ENCODE data around the gene CLDN20. TPM values are rescaled to one million over a fixed set of nuclear protein-coding genes. Genes with fewer than 3 reads are reported as not detected.
"Not testable (repeated sequence)": the region's sequence is repeated elsewhere in the genome, so short reads cannot be mapped to it uniquely, and the experiment has no call there.

Gene CLDN20, protein sequence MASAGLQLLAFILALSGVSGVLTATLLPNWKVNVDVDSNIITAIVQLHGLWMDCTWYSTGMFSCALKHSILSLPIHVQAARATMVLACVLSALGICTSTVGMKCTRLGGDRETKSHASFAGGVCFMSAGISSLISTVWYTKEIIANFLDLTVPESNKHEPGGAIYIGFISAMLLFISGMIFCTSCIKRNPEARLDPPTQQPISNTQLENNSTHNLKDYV
- not detected for total RNA-seq

- WGBS = 94% methylated on average over 10 of the region's 10 CpGs
- Histone ChIP-seq H3K4me1 (peaks cover 0 to 7% (median 5%) of the 10 kb centered on the region in 4 donors), H3K4me3 (no peak within 1 kb of the TSS), H3K36me3 (peaks cover 0 to 21% (median 15%) of the 10 kb centered on the region in 4 donors), H3K27me3 (no peaks in the 10 kb centered on the region), H3K9me3 (no peaks in the 10 kb centered on the region), H3K27ac (replicated peaks in 1 of 4) (peak within 1 kb of the TSS in 3 of 4 donors; percentile 10 to 22 (median 19))
- DNase-seq (ENCODE audit: extremely low spot score) = no peak
- TF ChIP-seq, protein P1, sequence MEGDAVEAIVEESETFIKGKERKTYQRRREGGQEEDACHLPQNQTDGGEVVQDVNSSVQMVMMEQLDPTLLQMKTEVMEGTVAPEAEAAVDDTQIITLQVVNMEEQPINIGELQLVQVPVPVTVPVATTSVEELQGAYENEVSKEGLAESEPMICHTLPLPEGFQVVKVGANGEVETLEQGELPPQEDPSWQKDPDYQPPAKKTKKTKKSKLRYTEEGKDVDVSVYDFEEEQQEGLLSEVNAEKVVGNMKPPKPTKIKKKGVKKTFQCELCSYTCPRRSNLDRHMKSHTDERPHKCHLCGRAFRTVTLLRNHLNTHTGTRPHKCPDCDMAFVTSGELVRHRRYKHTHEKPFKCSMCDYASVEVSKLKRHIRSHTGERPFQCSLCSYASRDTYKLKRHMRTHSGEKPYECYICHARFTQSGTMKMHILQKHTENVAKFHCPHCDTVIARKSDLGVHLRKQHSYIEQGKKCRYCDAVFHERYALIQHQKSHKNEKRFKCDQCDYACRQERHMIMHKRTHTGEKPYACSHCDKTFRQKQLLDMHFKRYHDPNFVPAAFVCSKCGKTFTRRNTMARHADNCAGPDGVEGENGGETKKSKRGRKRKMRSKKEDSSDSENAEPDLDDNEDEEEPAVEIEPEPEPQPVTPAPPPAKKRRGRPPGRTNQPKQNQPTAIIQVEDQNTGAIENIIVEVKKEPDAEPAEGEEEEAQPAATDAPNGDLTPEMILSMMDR (IDR thresholded peaks at IDR 0.05) = no peak
- TF ChIP-seq POLR2AphosphoS5 (IDR thresholded peaks at IDR 0.05) (no peak), POLR2A (IDR thresholded peaks at IDR 0.05; ENCODE audit: low read depth) (no peak), EP300 (IDR thresholded peaks at IDR 0.05) (no peak)
- intact Hi-C loops (cut with DNase I) = no loop called here
These were observed at the start of gene CLDN20 for GRCh38 chr6:155263373-155264063. Gene CLDN20, plus strand, starts transcription at chr6:155264013. Its CDS starts 11,707 bp downstream, at chr6:155275720.

- Histone ChIP-seq H3K4me1 (peaks cover 0 to 15% (median 8%) of the 10 kb centered on the region in 4 donors), H3K27ac (replicated peaks in 1 of 4) (peak overlapping the region in 3 of 4 donors; percentile 48 to 68 (median 57))
- WGBS = 90% methylated on average over 4 of the region's 4 CpGs
These were observed 47.9 kb upstream of the CLDN20 start for GRCh38 chr6:155215906-155216305.

GRCh38 chr6:155216312-155217046 lies 47.3 kb upstream of the CLDN20 start:
- DNase-seq (ENCODE audit: extremely low spot score) = no peak
- H3K36me3 ChIP-seq = no peaks in the 10 kb centered on the region
- WGBS = 57% methylated on average over 11 of the region's 11 CpGs
- intact Hi-C loops (cut with DNase I) = no loop called here
- TF ChIP-seq POLR2AphosphoS5 (IDR thresholded peaks at IDR 0.05) (no peak), POLR2A (IDR thresholded peaks at IDR 0.05; ENCODE audit: low read depth) (no peak), EP300 (IDR thresholded peaks at IDR 0.05) (no peak)
- TF ChIP-seq, protein P1 (IDR thresholded peaks at IDR 0.05) = no peak
- peak overlapping the region; percentile 48 to 68 (median 56) for H3K27ac ChIP-seq (replicated peaks in 1 of 4)
- peaks cover 0 to 15% (median 8%) of the 10 kb centered on the region in 4 donors for H3K4me1 ChIP-seq
- no peaks in the 10 kb centered on the region for H3K9me3 ChIP-seq
- H3K4me3 ChIP-seq = peak overlapping the region in 3 of 4 donors; percentile 20 to 37 (median 37)
- no peaks in the 10 kb centered on the region for H3K27me3 ChIP-seq

More at GRCh38 chr6:155215906-155216305, 47.9 kb upstream of the CLDN20 start:
- no peak overlapping the region for H3K4me3 ChIP-seq
- no peaks in the 10 kb centered on the region for H3K27me3 ChIP-seq
- no peak for DNase-seq (ENCODE audit: extremely low spot score)
- no peaks in the 10 kb centered on the region for H3K9me3 ChIP-seq
- TF ChIP-seq, protein P1 (IDR thresholded peaks at IDR 0.05) = no peak
- TF ChIP-seq POLR2A (IDR thresholded peaks at IDR 0.05; ENCODE audit: low read depth) (no peak), POLR2AphosphoS5 (IDR thresholded peaks at IDR 0.05) (no peak), EP300 (IDR thresholded peaks at IDR 0.05) (no peak)
- no peaks in the 10 kb centered on the region for H3K36me3 ChIP-seq
- intact Hi-C loops (cut with DNase I) = no loop called here

DNA sequence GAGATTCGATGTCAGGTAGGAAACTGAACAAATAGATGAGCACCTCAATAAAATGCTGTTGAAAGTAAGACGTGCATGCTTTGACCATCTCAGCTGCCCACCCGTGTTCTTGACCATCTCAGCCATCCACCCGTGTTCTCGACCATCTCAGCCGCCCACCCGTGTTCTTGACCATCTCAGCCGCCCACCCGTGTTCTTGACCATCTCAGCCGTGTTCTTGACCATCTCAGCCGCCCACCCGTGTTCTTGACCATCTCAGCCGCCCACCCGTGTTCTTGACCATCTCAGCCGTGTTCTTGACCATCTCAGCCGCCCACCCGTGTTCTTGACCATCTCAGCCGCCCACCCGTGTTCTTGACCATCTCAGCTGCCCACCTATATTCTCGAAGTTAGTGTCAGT lies 45.1 kb upstream of the CLDN20 start:
- peaks cover 0 to 15% (median 10%) of the 10 kb centered on the region in 4 donors for H3K4me1 ChIP-seq
- H3K9me3 ChIP-seq; H3K27ac ChIP-seq (replicated peaks in 1 of 4); H3K27me3 ChIP-seq; H3K4me3 ChIP-seq; DNase-seq (ENCODE audit: extremely low spot score); intact Hi-C loops (cut with DNase I); H3K36me3 ChIP-seq: not testable (repeated sequence)
- 93% methylated on average over 20 of the region's 20 CpGs for WGBS

- TF ChIP-seq POLR2AphosphoS5 (IDR thresholded peaks at IDR 0.05) (no peak), EP300 (IDR thresholded peaks at IDR 0.05) (no peak)
- TF ChIP-seq, protein P1 (IDR thresholded peaks at IDR 0.05) = no peak
- no peak for DNase-seq (ENCODE audit: extremely low spot score)
- Histone ChIP-seq H3K27me3 (no peaks in the 10 kb centered on the region), H3K4me3 (no peak overlapping the region), H3K27ac (replicated peaks in 1 of 4) (no peak overlapping the region), H3K36me3 (no peaks in the 10 kb centered on the region), H3K9me3 (no peaks in the 10 kb centered on the region), H3K4me1 (peaks cover 0 to 18% (median 11%) of the 10 kb centered on the region in 4 donors)
- intact Hi-C loops (cut with DNase I) = no loop called here
- 91% methylated on average over 7 of the region's 7 CpGs for WGBS
These were observed 44.5 kb upstream of the CLDN20 start for GRCh38 chr6:155219299-155219698.
